ENCODE results near the gene POMT1.

POMT1 gene

DNA sequence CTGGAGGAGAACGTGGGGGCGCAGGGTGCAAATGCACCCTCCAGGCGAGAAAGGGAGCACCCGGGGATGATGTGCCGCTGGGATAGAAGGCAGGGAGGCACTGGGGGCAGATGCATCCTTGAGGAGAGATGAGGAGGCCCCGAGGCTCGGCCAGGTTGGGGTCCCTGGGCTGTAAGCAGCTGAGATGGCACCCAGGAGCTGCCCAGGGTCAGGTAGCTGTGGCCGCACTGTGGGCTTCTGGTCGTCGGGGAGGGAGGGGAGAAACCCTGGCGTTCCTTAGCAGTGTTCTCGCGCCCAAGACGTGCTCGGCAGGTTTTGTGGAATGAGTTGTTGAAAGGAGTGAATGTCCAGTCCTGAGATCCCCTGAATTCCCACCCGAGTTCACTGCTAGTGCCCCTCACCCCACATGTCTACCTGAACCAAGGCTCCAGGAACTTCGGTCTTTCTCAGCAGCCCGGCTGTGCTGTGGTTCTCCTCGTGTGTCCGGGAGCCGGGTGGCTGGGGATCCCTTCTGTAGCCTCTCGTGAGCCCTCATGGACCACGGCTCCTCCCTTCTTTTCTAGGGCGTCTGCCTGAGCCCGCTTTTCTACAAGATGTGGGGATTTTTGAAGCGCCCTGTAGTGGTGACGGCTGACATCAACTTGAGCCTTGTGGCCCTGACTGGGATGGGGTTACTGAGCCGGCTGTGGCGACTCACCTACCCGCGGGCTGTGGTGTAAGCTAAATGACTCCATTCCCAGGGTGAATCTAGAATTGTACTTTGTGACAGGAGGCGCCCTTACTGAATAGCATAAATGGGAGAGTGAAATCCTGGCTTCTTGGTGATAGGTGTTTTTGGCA is 1.1 kb downstream of the POMT1 start:
- peaks cover 21% of the 10 kb centered on the region for H3K4me1 ChIP-seq (ENCODE audit: control insufficient read depth, low read length)
- H3K27me3 ChIP-seq (ENCODE audit: control insufficient read depth, low read length), result no peaks in the 10 kb centered on the region
- peak overlapping the region; percentile 88 for H3K4me2 ChIP-seq (ENCODE audit: low read length)
- H3K9me2 ChIP-seq (replicated peaks; ENCODE audit: control insufficient read depth, low read length), result no peaks in the 10 kb centered on the region
- H4K20me1 ChIP-seq (ENCODE audit: control insufficient read depth, insufficient read depth, low read depth, low read length), result no peaks in the 10 kb centered on the region
- no peaks in the 10 kb centered on the region for H3K9me3 ChIP-seq (ENCODE audit: control insufficient read depth, insufficient read depth, low read length)
- peaks cover 24% of the 10 kb centered on the region for H3F3A ChIP-seq (ENCODE audit: control insufficient read depth, insufficient read depth)
- H3K27ac ChIP-seq (ENCODE audit: low read depth, low read length), result no peak overlapping the region
- H3K36me3 ChIP-seq (ENCODE audit: control insufficient read depth, low read length), result peaks cover 25% of the 10 kb centered on the region
- TF ChIP-seq, protein P1, sequence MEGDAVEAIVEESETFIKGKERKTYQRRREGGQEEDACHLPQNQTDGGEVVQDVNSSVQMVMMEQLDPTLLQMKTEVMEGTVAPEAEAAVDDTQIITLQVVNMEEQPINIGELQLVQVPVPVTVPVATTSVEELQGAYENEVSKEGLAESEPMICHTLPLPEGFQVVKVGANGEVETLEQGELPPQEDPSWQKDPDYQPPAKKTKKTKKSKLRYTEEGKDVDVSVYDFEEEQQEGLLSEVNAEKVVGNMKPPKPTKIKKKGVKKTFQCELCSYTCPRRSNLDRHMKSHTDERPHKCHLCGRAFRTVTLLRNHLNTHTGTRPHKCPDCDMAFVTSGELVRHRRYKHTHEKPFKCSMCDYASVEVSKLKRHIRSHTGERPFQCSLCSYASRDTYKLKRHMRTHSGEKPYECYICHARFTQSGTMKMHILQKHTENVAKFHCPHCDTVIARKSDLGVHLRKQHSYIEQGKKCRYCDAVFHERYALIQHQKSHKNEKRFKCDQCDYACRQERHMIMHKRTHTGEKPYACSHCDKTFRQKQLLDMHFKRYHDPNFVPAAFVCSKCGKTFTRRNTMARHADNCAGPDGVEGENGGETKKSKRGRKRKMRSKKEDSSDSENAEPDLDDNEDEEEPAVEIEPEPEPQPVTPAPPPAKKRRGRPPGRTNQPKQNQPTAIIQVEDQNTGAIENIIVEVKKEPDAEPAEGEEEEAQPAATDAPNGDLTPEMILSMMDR (IDR thresholded peaks at IDR 0.05; ENCODE audit: low read depth, low read length, poor library complexity, severe bottlenecking), result no peak
- H3K4me3 ChIP-seq (ENCODE audit: low read length), result peak overlapping the region; percentile 93
- H3K79me2 ChIP-seq (ENCODE audit: control insufficient read depth, low read length), result peaks cover 14% of the 10 kb centered on the region

DNA sequence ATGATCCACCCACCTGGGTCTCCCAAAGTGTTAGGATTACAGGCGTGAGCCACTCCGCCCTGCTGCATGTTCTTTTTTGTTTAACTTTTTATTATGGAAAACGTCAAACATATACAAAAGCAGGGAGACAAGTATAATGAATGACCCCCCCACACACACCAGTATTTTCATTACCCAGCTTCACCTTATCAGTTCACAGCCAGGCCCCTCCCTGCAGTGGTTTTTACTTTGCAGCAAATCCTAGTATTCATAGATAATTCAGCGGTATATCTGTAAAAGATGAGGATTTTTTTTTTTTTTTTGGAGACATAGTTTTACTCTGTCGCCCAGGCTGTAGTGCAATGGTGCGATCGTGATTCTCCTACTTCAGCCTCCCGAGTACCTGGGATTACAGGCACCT is 2.3 kb downstream of the POMT1 start:
- no peaks in the 10 kb centered on the region for H3K9me3 ChIP-seq (ENCODE audit: control insufficient read depth, insufficient read depth, low read length)
- TF ChIP-seq, protein P1 (IDR thresholded peaks at IDR 0.05; ENCODE audit: low read depth, low read length, poor library complexity, severe bottlenecking), result no peak
- no peak for TF ChIP-seq EZH2phosphoT487 (IDR thresholded peaks at IDR 0.05; ENCODE audit: borderline replicate concordance, low read length)
- H3K27ac ChIP-seq (ENCODE audit: low read depth, low read length), result no peak overlapping the region
- no peaks in the 10 kb centered on the region for H4K20me1 ChIP-seq (ENCODE audit: control insufficient read depth, insufficient read depth, low read depth, low read length)
- H3K27me3 ChIP-seq (ENCODE audit: control insufficient read depth, low read length), result no peaks in the 10 kb centered on the region
- no peak overlapping the region for H3K4me3 ChIP-seq (ENCODE audit: low read length)
- no peak overlapping the region for H3K4me2 ChIP-seq (ENCODE audit: low read length)
- H3K36me3 ChIP-seq (ENCODE audit: control insufficient read depth, low read length), result peaks cover 19% of the 10 kb centered on the region; the same call in 1 of the 2 replicates
- peaks cover 16% of the 10 kb centered on the region for H3F3A ChIP-seq (ENCODE audit: control insufficient read depth, insufficient read depth)
- peaks cover 14% of the 10 kb centered on the region for H3K79me2 ChIP-seq (ENCODE audit: control insufficient read depth, low read length)
- peaks cover 21% of the 10 kb centered on the region for H3K4me1 ChIP-seq (ENCODE audit: control insufficient read depth, low read length)
- no peaks in the 10 kb centered on the region for H3K9me2 ChIP-seq (replicated peaks; ENCODE audit: control insufficient read depth, low read length)

DNA sequence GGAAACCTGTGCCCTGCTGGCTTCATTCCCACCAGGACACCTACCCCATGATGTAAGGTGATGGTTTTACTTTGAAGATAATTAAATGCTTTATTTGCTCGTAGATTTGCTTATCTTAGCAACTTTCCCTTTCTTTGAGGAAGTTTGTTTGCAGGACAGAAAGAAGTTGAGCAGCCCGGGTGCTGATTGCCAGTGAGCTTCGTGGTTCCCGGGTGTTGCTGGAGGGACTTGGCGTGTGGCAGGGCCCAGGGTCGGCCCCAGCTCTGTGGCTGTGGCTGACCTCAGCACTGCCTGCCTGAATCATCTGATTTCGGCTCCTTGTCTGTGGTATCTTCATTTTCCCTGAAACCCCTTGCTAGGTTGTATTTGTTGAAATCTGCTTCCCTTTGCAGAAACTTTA is 8.7 kb downstream of the POMT1 start:
- peaks cover 16% of the 10 kb centered on the region for H3F3A ChIP-seq (ENCODE audit: control insufficient read depth, insufficient read depth)

More for the DNA sequence above, 8.7 kb downstream of the POMT1 start:
- Histone ChIP-seq H3K4me2 (ENCODE audit: low read length) (no peak overlapping the region), H3K27me3 (ENCODE audit: control insufficient read depth, low read length) (no peaks in the 10 kb centered on the region), H3K79me2 (ENCODE audit: control insufficient read depth, low read length) (no peaks in the 10 kb centered on the region), H3K9me3 (ENCODE audit: control insufficient read depth, insufficient read depth, low read length) (peaks cover 17% of the 10 kb centered on the region), H3K27ac (ENCODE audit: low read depth, low read length) (no peak overlapping the region), H4K20me1 (ENCODE audit: control insufficient read depth, insufficient read depth, low read depth, low read length) (no peaks in the 10 kb centered on the region), H3K4me3 (ENCODE audit: low read length) (no peak overlapping the region), H3K9me2 (replicated peaks; ENCODE audit: control insufficient read depth, low read length) (no peaks in the 10 kb centered on the region), H3K4me1 (ENCODE audit: control insufficient read depth, low read length) (no peaks in the 10 kb centered on the region), H3K36me3 (ENCODE audit: control insufficient read depth, low read length) (peaks cover 66% of the 10 kb centered on the region)
- TF ChIP-seq EZH2phosphoT487 (IDR thresholded peaks at IDR 0.05; ENCODE audit: borderline replicate concordance, low read length), result no peak
- TF ChIP-seq, protein P1 (IDR thresholded peaks at IDR 0.05; ENCODE audit: low read depth, low read length, poor library complexity, severe bottlenecking), result no peak

Data from DOHH2 (cell line).